KMS-11 (cell line): ENCODE results near the gene PFDN1.

ENCODE experiments used
- H2AFZ ChIP-seq: fragments of 200-600 bp; sonication (generic); 2 replicates; pipeline ENCODE4 v1.6.1; 2016; ENCODE audit warnings: antibody characterized with exemption, mixed run types, low read depth
- H3K27ac ChIP-seq: fragments of 200-600 bp; sonication (generic); 2 replicates; pipeline ENCODE4 v1.6.1; 2016; ENCODE audit warnings: mild to moderate bottlenecking, mixed run types
- H3K27me3 ChIP-seq: fragments of 200-600 bp; sonication (generic); 2 replicates; pipeline ENCODE4 v1.6.1; 2017; ENCODE audit warnings: mild to moderate bottlenecking, low read depth, mixed run types, moderate library complexity; ENCODE audit not compliant: insufficient read depth
- H3K36me3 ChIP-seq: fragments of 200-600 bp; sonication (generic); 2 replicates; pipeline ENCODE4 v1.6.1; 2017; ENCODE audit warnings: mild to moderate bottlenecking, mixed run types; ENCODE audit not compliant: insufficient read depth
- H3K4me1 ChIP-seq: fragments of 200-600 bp; sonication (generic); 2 replicates; pipeline ENCODE4 v1.6.1; 2016; ENCODE audit warnings: mild to moderate bottlenecking, low read depth, mixed run types; ENCODE audit not compliant: poor library complexity, severe bottlenecking
- H3K4me2 ChIP-seq: fragments of 200-600 bp; sonication (generic); 2 replicates; pipeline ENCODE4 v1.7.0; 2016; ENCODE audit warnings: mild to moderate bottlenecking, mixed run types
- H3K4me3 ChIP-seq: fragments of 200-600 bp; sonication (generic); IDR thresholded peaks from 2 replicates; pipeline ENCODE4 v1.6.1; 2017; ENCODE audit warnings: low read depth, low read length, mixed read lengths; ENCODE audit not compliant: insufficient read depth
- H3K79me2 ChIP-seq: fragments of 200-600 bp; sonication (generic); 2 replicates; pipeline ENCODE4 v1.6.1; 2016; ENCODE audit warnings: low read depth, mixed run types; ENCODE audit not compliant: insufficient read depth
- H3K9ac ChIP-seq: fragments of 200-600 bp; sonication (generic); 2 replicates; pipeline ENCODE4 v1.6.1; 2016; ENCODE audit warnings: mild to moderate bottlenecking, mixed run types
- H4K20me1 ChIP-seq: fragments of 200-600 bp; sonication (generic); 2 replicates; pipeline ENCODE4 v1.6.1; 2016; ENCODE audit warnings: mild to moderate bottlenecking, mixed run types; ENCODE audit not compliant: insufficient read depth
- TF ChIP-seq, protein P1 (sequence below): fragments of 200-600 bp; sonication (generic); conservative IDR thresholded peaks from 2 replicates; pipeline ENCODE4 v1.6.1; 2017; ENCODE audit warnings: low read depth, mild to moderate bottlenecking, antibody characterized with exemption, low read length, moderate library complexity, mixed read lengths

PFDN1 gene

DNA sequence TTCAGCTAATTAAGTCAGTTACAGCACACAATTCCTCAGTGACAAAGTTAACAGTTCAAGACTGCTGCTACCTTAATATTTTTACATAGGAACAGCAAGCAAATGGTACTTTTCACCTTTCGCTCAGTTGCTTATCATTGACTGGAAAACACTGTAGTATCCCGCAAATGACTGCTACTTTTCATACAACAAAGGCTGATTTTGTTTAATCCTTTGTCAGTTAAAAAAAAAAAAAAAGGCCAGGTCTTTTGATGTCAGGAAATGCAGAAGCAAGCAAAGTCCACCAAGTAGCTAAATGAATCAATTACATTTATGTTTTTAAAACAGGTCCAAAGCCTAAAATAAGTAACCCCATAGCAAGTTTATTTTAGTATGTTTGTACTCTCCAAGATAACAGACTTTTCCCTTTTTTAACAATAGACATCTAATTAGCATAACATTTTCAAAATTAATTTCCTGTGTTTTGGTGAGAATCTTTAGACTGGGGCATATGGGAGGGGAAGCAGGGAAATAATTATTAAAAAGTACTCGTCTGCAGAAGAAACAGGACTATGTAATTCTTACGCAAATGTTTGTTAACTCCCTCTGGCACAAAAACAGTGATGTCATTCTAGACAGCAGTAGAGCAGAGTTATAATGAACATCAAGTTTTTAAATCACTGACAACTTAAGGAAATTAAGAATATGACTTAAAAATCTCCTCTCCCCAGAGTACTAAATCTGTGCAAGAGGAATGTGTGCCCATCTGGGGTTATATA lies 9.6 kb downstream of the PFDN1 start:
- Histone ChIP-seq H3K4me3 (no peak overlapping the region), H3K27me3 (no peaks in the 10 kb centered on the region), H4K20me1 (no peaks in the 10 kb centered on the region), H3K36me3 (no peaks in the 10 kb centered on the region), H2AFZ (no peak overlapping the region), H3K9ac (no peak overlapping the region), H3K4me1 (peaks cover 20% of the 10 kb centered on the region), H3K79me2 (peaks cover 16% of the 10 kb centered on the region), H3K4me2 (no peak overlapping the region), H3K27ac (no peak overlapping the region)
- TF ChIP-seq, protein P1, sequence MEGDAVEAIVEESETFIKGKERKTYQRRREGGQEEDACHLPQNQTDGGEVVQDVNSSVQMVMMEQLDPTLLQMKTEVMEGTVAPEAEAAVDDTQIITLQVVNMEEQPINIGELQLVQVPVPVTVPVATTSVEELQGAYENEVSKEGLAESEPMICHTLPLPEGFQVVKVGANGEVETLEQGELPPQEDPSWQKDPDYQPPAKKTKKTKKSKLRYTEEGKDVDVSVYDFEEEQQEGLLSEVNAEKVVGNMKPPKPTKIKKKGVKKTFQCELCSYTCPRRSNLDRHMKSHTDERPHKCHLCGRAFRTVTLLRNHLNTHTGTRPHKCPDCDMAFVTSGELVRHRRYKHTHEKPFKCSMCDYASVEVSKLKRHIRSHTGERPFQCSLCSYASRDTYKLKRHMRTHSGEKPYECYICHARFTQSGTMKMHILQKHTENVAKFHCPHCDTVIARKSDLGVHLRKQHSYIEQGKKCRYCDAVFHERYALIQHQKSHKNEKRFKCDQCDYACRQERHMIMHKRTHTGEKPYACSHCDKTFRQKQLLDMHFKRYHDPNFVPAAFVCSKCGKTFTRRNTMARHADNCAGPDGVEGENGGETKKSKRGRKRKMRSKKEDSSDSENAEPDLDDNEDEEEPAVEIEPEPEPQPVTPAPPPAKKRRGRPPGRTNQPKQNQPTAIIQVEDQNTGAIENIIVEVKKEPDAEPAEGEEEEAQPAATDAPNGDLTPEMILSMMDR = no peak

DNA sequence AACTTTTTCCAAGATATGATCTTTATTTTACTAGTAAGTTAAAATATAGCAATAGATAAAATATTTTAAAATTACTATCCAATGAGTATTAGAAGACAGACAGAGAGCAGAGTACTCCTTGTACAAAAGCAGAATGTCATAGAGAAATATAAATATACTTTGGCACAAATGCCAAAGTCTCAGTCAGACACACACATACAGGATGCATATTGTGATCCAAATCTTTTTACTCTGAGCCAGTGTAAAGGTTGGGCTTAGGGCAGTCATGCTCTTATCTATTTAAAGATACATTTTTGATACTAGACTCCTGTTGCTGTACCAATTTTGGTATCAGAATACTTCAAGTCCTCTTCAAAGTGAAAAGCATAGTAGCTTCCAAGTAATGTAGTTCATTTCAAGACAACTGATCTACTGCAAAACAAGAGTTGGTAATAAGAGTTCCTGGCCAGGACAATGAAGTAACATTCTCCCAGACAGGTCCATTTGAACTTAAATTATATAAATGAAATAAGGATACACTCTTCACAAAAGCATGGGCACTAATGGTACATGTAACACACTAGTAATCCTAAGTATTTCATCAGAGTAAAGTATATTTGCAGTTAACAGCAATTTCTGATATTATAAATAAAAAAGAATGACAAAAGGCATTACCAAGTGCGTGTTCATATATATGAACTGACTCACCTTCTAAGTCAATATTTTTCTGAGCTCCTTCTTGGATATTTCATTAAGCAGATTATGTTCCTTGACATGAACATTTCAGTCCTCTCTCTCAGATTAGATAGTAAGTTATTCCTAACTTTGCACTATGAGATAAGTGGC lies 10.5 kb downstream of the PFDN1 start:
- TF ChIP-seq, protein P1 = no peak
- Histone ChIP-seq H3K27me3 (no peaks in the 10 kb centered on the region), H3K4me2 (no peak overlapping the region), H3K36me3 (no peaks in the 10 kb centered on the region), H3K9ac (no peak overlapping the region), H4K20me1 (no peaks in the 10 kb centered on the region), H3K4me1 (peaks cover 20% of the 10 kb centered on the region), H3K4me3 (no peak overlapping the region), H2AFZ (no peak overlapping the region), H3K27ac (no peak overlapping the region), H3K79me2 (peaks cover 16% of the 10 kb centered on the region)

DNA sequence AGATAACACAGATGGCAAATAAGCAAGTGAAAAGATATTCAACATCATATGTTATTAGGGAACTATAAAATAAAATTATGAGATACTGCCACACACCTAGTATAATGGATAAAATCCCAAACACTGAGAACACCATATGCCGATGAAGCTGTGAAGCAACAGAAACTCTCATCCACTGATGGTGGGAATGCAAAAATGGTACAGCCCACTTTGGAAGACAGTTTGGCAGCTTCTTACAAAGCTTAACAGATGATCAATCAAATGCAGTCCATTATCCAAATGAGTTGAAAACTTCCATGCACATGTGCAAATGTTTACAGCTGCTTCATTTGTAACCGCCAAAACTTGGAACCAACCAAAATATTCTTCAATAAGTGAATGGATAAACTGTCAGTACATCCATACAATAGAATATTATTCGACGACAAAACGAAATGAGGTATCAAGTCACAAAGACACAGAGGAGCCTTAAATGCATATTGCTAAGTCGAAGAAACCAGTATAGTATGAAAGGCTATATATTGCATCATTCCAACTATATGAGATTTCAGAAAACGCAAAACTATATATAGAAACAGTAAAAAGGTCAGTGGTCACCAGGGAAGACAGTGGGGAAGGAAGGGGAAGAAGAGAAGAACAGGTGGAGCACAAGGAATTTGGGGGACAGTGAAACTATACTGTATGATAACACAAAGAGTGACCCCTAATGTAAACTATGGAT lies 14.9 kb downstream of the PFDN1 start:
- Histone ChIP-seq H3K4me1 (peaks cover 5% of the 10 kb centered on the region), H3K79me2 (peaks cover 3% of the 10 kb centered on the region), H3K4me3 (no peak overlapping the region), H3K4me2 (no peak overlapping the region), H3K27ac (no peak overlapping the region), H3K9ac (no peak overlapping the region), H4K20me1 (no peaks in the 10 kb centered on the region), H2AFZ (no peak overlapping the region), H3K36me3 (no peaks in the 10 kb centered on the region), H3K27me3 (no peaks in the 10 kb centered on the region)
- TF ChIP-seq, protein P1 = no peak

- no peak overlapping the region for H2AFZ ChIP-seq
- no peak overlapping the region for H3K4me3 ChIP-seq
- H3K4me1 ChIP-seq = peaks cover 5% of the 10 kb centered on the region
- H3K79me2 ChIP-seq = peaks cover 3% of the 10 kb centered on the region; the same call in 1 of the 2 replicates
- H4K20me1 ChIP-seq = no peaks in the 10 kb centered on the region
- no peak overlapping the region for H3K4me2 ChIP-seq
- H3K27me3 ChIP-seq = no peaks in the 10 kb centered on the region
- H3K36me3 ChIP-seq = no peaks in the 10 kb centered on the region
- no peak overlapping the region for H3K9ac ChIP-seq
- H3K27ac ChIP-seq = no peak overlapping the region
- TF ChIP-seq, protein P1 = no peak
These were observed 16.5 kb downstream of the PFDN1 start for GRCh38 chr5:140286424-140286823.
